ENCODE results near the gene HAVCR1.

DNA sequence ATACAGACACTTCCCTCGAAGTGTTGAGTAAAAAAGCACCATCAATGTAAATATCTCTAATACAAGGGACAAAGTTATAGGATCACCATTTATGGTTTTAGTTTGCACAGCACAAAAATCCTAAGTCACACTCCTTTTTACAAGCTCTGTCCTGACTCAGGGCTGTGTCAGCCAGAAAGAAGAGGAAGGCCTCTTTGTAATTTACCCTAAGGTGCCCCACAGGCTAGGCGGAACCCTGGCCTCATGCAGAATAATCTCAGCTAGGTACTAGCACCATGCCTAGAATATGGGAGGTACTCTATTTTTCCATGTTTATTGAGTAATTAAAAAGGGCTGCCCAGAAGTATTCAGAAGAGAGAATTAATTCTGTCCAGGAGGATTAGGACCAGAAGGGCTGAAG is 36.9 kb downstream of the HAVCR1 start:
- TF ChIP-seq CREB1 (CRISPR knock-in tag; IDR thresholded peaks at IDR 0.05) (no peak), ZNF416 (CRISPR knock-in tag; IDR thresholded peaks at IDR 0.05) (no peak), ZNF396 (CRISPR knock-in tag; IDR thresholded peaks at IDR 0.05; ENCODE audit: borderline replicate concordance) (no peak), TCF7 (CRISPR knock-in tag; IDR thresholded peaks at IDR 0.05; ENCODE audit: low read depth) (no peak), SP1 (CRISPR knock-in tag; conservative IDR thresholded peaks at IDR 0.05) (no peak)
- TF ChIP-seq, protein P1, sequence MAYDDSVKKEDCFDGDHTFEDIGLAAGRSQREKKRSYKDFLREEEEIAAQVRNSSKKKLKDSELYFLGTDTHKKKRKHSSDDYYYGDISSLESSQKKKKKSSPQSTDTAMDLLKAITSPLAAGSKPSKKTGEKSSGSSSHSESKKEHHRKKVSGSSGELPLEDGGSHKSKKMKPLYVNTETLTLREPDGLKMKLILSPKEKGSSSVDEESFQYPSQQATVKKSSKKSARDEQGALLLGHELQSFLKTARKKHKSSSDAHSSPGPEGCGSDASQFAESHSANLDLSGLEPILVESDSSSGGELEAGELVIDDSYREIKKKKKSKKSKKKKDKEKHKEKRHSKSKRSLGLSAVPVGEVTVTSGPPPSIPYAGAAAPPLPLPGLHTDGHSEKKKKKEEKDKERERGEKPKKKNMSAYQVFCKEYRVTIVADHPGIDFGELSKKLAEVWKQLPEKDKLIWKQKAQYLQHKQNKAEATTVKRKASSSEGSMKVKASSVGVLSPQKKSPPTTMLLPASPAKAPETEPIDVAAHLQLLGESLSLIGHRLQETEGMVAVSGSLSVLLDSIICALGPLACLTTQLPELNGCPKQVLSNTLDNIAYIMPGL (CRISPR knock-in tag; IDR thresholded peaks at IDR 0.05) = no peak
- TF ChIP-seq, protein P2, sequence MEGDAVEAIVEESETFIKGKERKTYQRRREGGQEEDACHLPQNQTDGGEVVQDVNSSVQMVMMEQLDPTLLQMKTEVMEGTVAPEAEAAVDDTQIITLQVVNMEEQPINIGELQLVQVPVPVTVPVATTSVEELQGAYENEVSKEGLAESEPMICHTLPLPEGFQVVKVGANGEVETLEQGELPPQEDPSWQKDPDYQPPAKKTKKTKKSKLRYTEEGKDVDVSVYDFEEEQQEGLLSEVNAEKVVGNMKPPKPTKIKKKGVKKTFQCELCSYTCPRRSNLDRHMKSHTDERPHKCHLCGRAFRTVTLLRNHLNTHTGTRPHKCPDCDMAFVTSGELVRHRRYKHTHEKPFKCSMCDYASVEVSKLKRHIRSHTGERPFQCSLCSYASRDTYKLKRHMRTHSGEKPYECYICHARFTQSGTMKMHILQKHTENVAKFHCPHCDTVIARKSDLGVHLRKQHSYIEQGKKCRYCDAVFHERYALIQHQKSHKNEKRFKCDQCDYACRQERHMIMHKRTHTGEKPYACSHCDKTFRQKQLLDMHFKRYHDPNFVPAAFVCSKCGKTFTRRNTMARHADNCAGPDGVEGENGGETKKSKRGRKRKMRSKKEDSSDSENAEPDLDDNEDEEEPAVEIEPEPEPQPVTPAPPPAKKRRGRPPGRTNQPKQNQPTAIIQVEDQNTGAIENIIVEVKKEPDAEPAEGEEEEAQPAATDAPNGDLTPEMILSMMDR (IDR thresholded peaks at IDR 0.05) = no peak
- TF ChIP-seq, protein P3, sequence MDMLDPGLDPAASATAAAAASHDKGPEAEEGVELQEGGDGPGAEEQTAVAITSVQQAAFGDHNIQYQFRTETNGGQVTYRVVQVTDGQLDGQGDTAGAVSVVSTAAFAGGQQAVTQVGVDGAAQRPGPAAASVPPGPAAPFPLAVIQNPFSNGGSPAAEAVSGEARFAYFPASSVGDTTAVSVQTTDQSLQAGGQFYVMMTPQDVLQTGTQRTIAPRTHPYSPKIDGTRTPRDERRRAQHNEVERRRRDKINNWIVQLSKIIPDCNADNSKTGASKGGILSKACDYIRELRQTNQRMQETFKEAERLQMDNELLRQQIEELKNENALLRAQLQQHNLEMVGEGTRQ (CRISPR knock-in tag; IDR thresholded peaks at IDR 0.05) = no peak
- TF ChIP-seq, protein P4, sequence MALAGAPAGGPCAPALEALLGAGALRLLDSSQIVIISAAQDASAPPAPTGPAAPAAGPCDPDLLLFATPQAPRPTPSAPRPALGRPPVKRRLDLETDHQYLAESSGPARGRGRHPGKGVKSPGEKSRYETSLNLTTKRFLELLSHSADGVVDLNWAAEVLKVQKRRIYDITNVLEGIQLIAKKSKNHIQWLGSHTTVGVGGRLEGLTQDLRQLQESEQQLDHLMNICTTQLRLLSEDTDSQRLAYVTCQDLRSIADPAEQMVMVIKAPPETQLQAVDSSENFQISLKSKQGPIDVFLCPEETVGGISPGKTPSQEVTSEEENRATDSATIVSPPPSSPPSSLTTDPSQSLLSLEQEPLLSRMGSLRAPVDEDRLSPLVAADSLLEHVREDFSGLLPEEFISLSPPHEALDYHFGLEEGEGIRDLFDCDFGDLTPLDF (CRISPR knock-in tag; IDR thresholded peaks at IDR 0.05) = no peak
- TF ChIP-seq, protein P5, sequence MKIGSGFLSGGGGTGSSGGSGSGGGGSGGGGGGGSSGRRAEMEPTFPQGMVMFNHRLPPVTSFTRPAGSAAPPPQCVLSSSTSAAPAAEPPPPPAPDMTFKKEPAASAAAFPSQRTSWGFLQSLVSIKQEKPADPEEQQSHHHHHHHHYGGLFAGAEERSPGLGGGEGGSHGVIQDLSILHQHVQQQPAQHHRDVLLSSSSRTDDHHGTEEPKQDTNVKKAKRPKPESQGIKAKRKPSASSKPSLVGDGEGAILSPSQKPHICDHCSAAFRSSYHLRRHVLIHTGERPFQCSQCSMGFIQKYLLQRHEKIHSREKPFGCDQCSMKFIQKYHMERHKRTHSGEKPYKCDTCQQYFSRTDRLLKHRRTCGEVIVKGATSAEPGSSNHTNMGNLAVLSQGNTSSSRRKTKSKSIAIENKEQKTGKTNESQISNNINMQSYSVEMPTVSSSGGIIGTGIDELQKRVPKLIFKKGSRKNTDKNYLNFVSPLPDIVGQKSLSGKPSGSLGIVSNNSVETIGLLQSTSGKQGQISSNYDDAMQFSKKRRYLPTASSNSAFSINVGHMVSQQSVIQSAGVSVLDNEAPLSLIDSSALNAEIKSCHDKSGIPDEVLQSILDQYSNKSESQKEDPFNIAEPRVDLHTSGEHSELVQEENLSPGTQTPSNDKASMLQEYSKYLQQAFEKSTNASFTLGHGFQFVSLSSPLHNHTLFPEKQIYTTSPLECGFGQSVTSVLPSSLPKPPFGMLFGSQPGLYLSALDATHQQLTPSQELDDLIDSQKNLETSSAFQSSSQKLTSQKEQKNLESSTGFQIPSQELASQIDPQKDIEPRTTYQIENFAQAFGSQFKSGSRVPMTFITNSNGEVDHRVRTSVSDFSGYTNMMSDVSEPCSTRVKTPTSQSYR (CRISPR knock-in tag; IDR thresholded peaks at IDR 0.05) = no peak
- TF ChIP-seq, protein P6, sequence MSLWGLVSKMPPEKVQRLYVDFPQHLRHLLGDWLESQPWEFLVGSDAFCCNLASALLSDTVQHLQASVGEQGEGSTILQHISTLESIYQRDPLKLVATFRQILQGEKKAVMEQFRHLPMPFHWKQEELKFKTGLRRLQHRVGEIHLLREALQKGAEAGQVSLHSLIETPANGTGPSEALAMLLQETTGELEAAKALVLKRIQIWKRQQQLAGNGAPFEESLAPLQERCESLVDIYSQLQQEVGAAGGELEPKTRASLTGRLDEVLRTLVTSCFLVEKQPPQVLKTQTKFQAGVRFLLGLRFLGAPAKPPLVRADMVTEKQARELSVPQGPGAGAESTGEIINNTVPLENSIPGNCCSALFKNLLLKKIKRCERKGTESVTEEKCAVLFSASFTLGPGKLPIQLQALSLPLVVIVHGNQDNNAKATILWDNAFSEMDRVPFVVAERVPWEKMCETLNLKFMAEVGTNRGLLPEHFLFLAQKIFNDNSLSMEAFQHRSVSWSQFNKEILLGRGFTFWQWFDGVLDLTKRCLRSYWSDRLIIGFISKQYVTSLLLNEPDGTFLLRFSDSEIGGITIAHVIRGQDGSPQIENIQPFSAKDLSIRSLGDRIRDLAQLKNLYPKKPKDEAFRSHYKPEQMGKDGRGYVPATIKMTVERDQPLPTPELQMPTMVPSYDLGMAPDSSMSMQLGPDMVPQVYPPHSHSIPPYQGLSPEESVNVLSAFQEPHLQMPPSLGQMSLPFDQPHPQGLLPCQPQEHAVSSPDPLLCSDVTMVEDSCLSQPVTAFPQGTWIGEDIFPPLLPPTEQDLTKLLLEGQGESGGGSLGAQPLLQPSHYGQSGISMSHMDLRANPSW (CRISPR knock-in tag; conservative IDR thresholded peaks at IDR 0.05; ENCODE audit: low read depth) = no peak
- TF ChIP-seq, protein P7, sequence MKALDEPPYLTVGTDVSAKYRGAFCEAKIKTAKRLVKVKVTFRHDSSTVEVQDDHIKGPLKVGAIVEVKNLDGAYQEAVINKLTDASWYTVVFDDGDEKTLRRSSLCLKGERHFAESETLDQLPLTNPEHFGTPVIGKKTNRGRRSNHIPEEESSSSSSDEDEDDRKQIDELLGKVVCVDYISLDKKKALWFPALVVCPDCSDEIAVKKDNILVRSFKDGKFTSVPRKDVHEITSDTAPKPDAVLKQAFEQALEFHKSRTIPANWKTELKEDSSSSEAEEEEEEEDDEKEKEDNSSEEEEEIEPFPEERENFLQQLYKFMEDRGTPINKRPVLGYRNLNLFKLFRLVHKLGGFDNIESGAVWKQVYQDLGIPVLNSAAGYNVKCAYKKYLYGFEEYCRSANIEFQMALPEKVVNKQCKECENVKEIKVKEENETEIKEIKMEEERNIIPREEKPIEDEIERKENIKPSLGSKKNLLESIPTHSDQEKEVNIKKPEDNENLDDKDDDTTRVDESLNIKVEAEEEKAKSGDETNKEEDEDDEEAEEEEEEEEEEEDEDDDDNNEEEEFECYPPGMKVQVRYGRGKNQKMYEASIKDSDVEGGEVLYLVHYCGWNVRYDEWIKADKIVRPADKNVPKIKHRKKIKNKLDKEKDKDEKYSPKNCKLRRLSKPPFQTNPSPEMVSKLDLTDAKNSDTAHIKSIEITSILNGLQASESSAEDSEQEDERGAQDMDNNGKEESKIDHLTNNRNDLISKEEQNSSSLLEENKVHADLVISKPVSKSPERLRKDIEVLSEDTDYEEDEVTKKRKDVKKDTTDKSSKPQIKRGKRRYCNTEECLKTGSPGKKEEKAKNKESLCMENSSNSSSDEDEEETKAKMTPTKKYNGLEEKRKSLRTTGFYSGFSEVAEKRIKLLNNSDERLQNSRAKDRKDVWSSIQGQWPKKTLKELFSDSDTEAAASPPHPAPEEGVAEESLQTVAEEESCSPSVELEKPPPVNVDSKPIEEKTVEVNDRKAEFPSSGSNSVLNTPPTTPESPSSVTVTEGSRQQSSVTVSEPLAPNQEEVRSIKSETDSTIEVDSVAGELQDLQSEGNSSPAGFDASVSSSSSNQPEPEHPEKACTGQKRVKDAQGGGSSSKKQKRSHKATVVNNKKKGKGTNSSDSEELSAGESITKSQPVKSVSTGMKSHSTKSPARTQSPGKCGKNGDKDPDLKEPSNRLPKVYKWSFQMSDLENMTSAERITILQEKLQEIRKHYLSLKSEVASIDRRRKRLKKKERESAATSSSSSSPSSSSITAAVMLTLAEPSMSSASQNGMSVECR (CRISPR knock-in tag; IDR thresholded peaks at IDR 0.05; ENCODE audit: borderline replicate concordance) = no peak
